GM23248 (cell line): ENCODE measurements around the gene IRS1. TPM values are rescaled to one million over a fixed set of nuclear protein-coding genes. Genes with fewer than 3 reads are reported as not detected.
"Not testable (repeated sequence)": the region's sequence is repeated elsewhere in the genome, so short reads cannot be mapped to it uniquely, and the experiment has no call there.

Experiments
- DNase-seq: peaks from one replicate; pipeline ENCODE4 v3.0.0-alpha.2; 2015
- H2AFZ ChIP-seq: fragments of 200-600 bp; sonication (generic); 2 replicates; pipeline ENCODE4 v1.6.1; 2016; ENCODE audit warnings: antibody characterized with exemption
- H3F3A ChIP-seq: fragments of 200-600 bp; sonication (generic); 2 replicates; pipeline ENCODE4 v1.6.1; 2016; ENCODE audit warnings: mild to moderate bottlenecking, antibody characterized with exemption, mixed run types; ENCODE audit not compliant: insufficient read depth
- H3K27ac ChIP-seq: fragments of 200-600 bp; sonication (generic); 2 replicates; pipeline ENCODE4 v1.5.1; 2016; ENCODE audit warnings: mild to moderate bottlenecking
- H3K27me3 ChIP-seq: fragments of 200-600 bp; sonication (generic); replicated peaks from 2 replicates; pipeline ENCODE4 v1.6.1; 2016; ENCODE audit warnings: mild to moderate bottlenecking; ENCODE audit not compliant: insufficient read depth
- H3K36me3 ChIP-seq: fragments of 200-600 bp; sonication (generic); 2 replicates; pipeline ENCODE4 v1.6.1; 2016; ENCODE audit warnings: low read depth, mild to moderate bottlenecking
- H3K4me1 ChIP-seq: fragments of 200-600 bp; sonication (generic); 2 replicates; pipeline ENCODE4 v1.6.1; 2016; ENCODE audit warnings: mild to moderate bottlenecking; ENCODE audit not compliant: insufficient read depth
- H3K4me2 ChIP-seq: fragments of 200-600 bp; sonication (generic); one replicate; pipeline ENCODE4 v1.6.1; 2016; ENCODE audit warnings: mild to moderate bottlenecking; ENCODE audit not compliant: unreplicated experiment
- H3K4me3 ChIP-seq: fragments of 200-600 bp; sonication (generic); 2 replicates; pipeline ENCODE4 v1.5.1; 2016; ENCODE audit warnings: mild to moderate bottlenecking
- H3K79me2 ChIP-seq: fragments of 200-600 bp; sonication (generic); 2 replicates; pipeline ENCODE4 v1.6.1; 2016; ENCODE audit warnings: mild to moderate bottlenecking; ENCODE audit not compliant: insufficient read depth
- H3K9ac ChIP-seq: fragments of 200-600 bp; sonication (generic); 2 replicates; pipeline ENCODE4 v1.6.1; 2016; ENCODE audit warnings: mild to moderate bottlenecking
- H3K9me2 ChIP-seq: fragments of 200-600 bp; sonication (generic); 2 replicates; pipeline ENCODE4 v1.6.1; 2016; ENCODE audit warnings: mixed run types, mild to moderate bottlenecking, moderate library complexity; ENCODE audit not compliant: insufficient read depth
- H3K9me3 ChIP-seq: fragments of 200-600 bp; sonication (generic); one replicate; pipeline ENCODE4 v1.6.1; 2017; ENCODE audit warnings: low read depth
- H4K20me1 ChIP-seq: fragments of 200-600 bp; sonication (generic); 2 replicates; pipeline ENCODE4 v1.6.0; 2016; ENCODE audit not compliant: insufficient read depth
- EZH2 ChIP-seq: fragments of 200-600 bp; sonication (generic); IDR thresholded peaks from 2 replicates; pipeline ENCODE4 v1.6.1; 2018; ENCODE audit warnings: antibody characterized with exemption, mild to moderate bottlenecking; ENCODE audit not compliant: insufficient read depth, poor library complexity, severe bottlenecking
- EZH2phosphoT487 ChIP-seq: fragments of 200-600 bp; sonication (generic); IDR thresholded peaks from 2 replicates; pipeline ENCODE4 v1.6.1; 2018; ENCODE audit warnings: antibody characterized with exemption, moderate library complexity, mild to moderate bottlenecking, low read depth; ENCODE audit not compliant: insufficient read depth
- WGBS, 2 experiments: methylation state at CpG; one replicate each; pipeline ENCODE4 v1.1.6; 2015 to 2017; ENCODE audit warnings: low lambda C conversion rate in 2 of 2, low coverage in 1 of 2; ENCODE audit errors: missing lambda C conversion rate in 2 of 2; 5-methylcytosine and 5-hydroxymethylcytosine counted together
- in situ Hi-C: fragments of 300-500 bp; cut with MboI; formaldehyde crosslinking; loops from 2 replicates; pipeline ENCODE4 v1.15.0; 2020
- polyA plus RNA-seq: library from polyadenylated mRNA; unstranded; fragments of >200 nt; fragmentation: Nextera tagmentation; extraction: Ambion mirVana; gene quantifications from 2 replicates; pipeline ENCODE4 v1.2.1, GENCODE V29; 2016
- total RNA-seq: library from RNA; depleted of rRNA; stranded (reverse); fragments of >200 nt; shearing (Covaris generic); gene quantifications from 2 replicates; pipeline ENCODE4 v1.2.3, GENCODE V29; 2014

Gene IRS1
- total and polyA plus RNA-seq, 2 experiments from 2014 or later: 8.4 to 18.8 TPM

DNA sequence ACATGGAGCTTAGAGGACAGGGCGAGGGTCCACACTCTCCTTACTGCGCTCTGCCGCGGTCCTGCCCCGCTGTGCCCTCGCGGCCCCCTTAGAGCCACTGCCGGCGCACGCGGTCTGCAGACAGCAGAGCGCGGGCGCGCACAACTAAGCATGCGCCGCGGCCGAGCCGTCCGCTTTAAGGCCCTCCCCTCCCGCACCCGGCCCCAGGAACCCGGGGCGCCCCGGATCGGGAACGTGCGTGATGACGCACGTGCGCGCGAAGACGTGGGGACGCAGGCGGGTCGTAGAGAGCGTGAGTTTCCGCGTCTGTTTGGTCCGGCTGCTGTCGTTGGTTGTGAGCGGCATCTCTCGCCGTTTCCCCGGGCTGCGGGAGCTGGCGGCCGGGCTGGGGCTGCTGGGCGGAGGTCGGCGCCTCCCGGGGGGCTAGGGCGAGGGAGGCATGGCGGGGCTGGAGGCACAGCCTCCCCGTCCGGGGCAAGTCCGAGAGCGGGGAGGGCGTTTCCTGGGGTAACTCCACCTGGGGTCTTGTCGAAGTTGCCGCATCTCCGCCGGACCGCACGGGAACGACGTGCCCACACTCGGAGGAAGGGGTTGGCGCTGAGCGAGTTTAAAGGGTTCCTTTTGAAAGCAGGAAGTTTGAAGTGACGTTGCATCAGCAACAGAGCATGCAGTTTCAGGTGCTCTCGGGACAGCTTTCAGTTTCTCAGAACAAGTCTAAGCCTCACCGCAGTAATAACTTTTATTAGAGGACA, 36.4 kb upstream of the IRS1 start, which contains the start of gene RHBDD1:
TSS of gene RHBDD1 (plus strand) at position 259 of the 752 bp plus-strand sequence. CDS start 28,640 bp downstream, outside the sequence.
- 1 to 2% methylated on average over 62 to 75 of the region's 75 CpGs for WGBS, 2 experiments
- in situ Hi-C loops: no loop called here
- Histone ChIP-seq H3K9me2 (no peaks in the 10 kb centered on the region), H3K9ac (peak within 1 kb of the TSS; percentile 92), H3K9me3 (no peaks in the 10 kb centered on the region), H4K20me1 (no peaks in the 10 kb centered on the region), H3F3A (peaks cover 13% of the 10 kb centered on the region), H3K79me2 (peaks cover 43% of the 10 kb centered on the region), H3K4me1 (peaks cover 23% of the 10 kb centered on the region), H2AFZ (peak within 1 kb of the TSS; percentile 96), H3K4me3 (peak within 1 kb of the TSS; percentile 84), H3K36me3 (no peaks in the 10 kb centered on the region), H3K4me2 (peak within 1 kb of the TSS; percentile 98), H3K27ac (peak within 1 kb of the TSS; percentile 93), H3K27me3 (no peaks in the 10 kb centered on the region)
- peak; percentile 98 for DNase-seq
- TF ChIP-seq EZH2: no peak

DNA sequence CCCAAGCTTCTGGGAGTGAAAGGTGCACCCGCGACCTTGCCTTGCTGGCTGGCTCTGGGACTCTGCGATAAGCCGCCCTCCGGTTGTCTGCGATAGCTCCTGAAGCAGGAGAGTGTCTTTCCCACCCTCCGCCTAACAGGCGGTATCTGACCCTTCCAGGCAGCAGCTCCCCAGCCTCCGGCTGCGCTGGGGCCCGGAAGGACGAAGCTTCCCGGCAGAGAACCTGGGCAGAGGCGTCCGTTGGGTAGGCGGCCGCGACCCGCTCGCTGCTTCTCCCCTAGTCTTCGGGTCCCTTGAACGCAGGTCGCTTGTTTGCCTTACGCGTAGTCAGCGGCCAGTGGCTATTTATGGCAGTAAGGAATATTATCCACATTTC, 35.8 kb upstream of the IRS1 start:
- DNase-seq: no peak
- WGBS, 2 experiments: 29 to 35% methylated on average over 26 of the region's 26 CpGs
- Histone ChIP-seq H4K20me1 (no peaks in the 10 kb centered on the region), H3K27ac (peak overlapping the region; percentile 93), H3K4me1 (peaks cover 23% of the 10 kb centered on the region), H3K9ac (peak overlapping the region; percentile 92), H3K27me3 (no peaks in the 10 kb centered on the region), H2AFZ (peak overlapping the region; percentile 96), H3K9me3 (no peaks in the 10 kb centered on the region), H3K9me2 (no peaks in the 10 kb centered on the region), H3K4me2 (peak overlapping the region; percentile 98), H3F3A (peaks cover 13% of the 10 kb centered on the region), H3K4me3 (peak overlapping the region; percentile 84), H3K36me3 (no peaks in the 10 kb centered on the region), H3K79me2 (peaks cover 37% of the 10 kb centered on the region)
- in situ Hi-C loops: no loop called here
- TF ChIP-seq EZH2phosphoT487: no peak
- no peak for TF ChIP-seq EZH2

GRCh38 chr2:226834880-226835279, 35.3 kb upstream of the IRS1 start:
- H3K36me3 ChIP-seq, in situ Hi-C loops, H3K9me3 ChIP-seq, H3K9me2 ChIP-seq, H3K27ac ChIP-seq, H3K9ac ChIP-seq, DNase-seq, H3K27me3 ChIP-seq, H4K20me1 ChIP-seq: not testable (repeated sequence)
- Histone ChIP-seq H3K4me1 (peaks cover 23% of the 10 kb centered on the region), H2AFZ (peak overlapping the region; percentile 96; the same call in 1 of the 2 replicates), H3K4me3 (peak overlapping the region; percentile 84), H3K4me2 (peak overlapping the region; percentile 98), H3F3A (peaks cover 13% of the 10 kb centered on the region), H3K79me2 (peaks cover 32% of the 10 kb centered on the region)
- 96 to 98% methylated on average over 18 of the region's 18 CpGs for WGBS, 2 experiments

- no peak overlapping the region for H2AFZ ChIP-seq
- peaks cover 19% of the 10 kb centered on the region for H3K4me1 ChIP-seq
- H3K9ac ChIP-seq: no peak overlapping the region
- H3K79me2 ChIP-seq: peaks cover 4% of the 10 kb centered on the region
- DNase-seq: peak; percentile 33
- in situ Hi-C loops: no loop called here
- TF ChIP-seq EZH2: no peak
- TF ChIP-seq EZH2phosphoT487: no peak
- H4K20me1 ChIP-seq: no peaks in the 10 kb centered on the region
- H3K4me3 ChIP-seq: no peak overlapping the region
- no peak overlapping the region for H3K27ac ChIP-seq
- peaks cover 33% of the 10 kb centered on the region for H3F3A ChIP-seq
- WGBS, 2 experiments: 92 to 95% methylated on average over 1 of the region's 1 CpG
- no peaks in the 10 kb centered on the region for H3K9me3 ChIP-seq
- no peaks in the 10 kb centered on the region for H3K9me2 ChIP-seq
- H3K27me3 ChIP-seq: no peaks in the 10 kb centered on the region
- no peak overlapping the region for H3K4me2 ChIP-seq
- H3K36me3 ChIP-seq: no peaks in the 10 kb centered on the region
These were observed 32.4 kb upstream of the IRS1 start for GRCh38 chr2:226832061-226832460.
